ENCODE data around the gene OR7C1.

OR7C1 gene

DNA sequence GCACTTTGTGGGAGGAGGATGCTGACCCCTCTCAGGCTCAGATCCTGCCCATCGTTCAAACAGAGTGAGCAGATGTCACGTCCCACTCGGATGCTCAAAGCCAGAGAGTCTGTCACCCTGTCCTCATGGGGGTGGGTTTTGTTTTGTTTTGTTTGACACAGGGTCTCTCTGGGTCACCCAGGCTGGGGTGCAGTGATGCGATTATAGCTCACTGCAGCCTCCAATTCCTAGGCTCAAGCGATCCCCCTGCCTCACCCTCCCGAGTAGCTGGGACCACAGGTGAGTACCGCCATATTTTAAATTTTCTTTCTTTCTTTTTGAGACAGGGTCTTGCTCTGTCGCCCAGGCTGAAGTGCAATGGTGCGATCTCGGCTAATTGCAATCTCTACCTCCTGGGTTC, 60.6 kb downstream of the OR7C1 start:
- no peak for TF ChIP-seq REST (IDR thresholded peaks at IDR 0.05; ENCODE audit: insufficient read depth in 1 of 2, low read depth in 2 of 2, low read length in 2 of 2)
- TF ChIP-seq POLR2AphosphoS5 (IDR thresholded peaks at IDR 0.05; ENCODE audit: low read depth, low read length), result no peak
- TF ChIP-seq FOXP2 (optimal IDR thresholded peaks at IDR 0.05; ENCODE audit: borderline replicate concordance, extremely low read depth, extremely low read length, insufficient read depth), result no peak
- TF ChIP-seq TAF1 (IDR thresholded peaks at IDR 0.05; ENCODE audit: borderline replicate concordance, insufficient read depth, low read length), result no peak
- TF ChIP-seq SIN3A (IDR thresholded peaks at IDR 0.05; ENCODE audit: borderline replicate concordance, insufficient read depth, low read length), result no peak

DNA sequence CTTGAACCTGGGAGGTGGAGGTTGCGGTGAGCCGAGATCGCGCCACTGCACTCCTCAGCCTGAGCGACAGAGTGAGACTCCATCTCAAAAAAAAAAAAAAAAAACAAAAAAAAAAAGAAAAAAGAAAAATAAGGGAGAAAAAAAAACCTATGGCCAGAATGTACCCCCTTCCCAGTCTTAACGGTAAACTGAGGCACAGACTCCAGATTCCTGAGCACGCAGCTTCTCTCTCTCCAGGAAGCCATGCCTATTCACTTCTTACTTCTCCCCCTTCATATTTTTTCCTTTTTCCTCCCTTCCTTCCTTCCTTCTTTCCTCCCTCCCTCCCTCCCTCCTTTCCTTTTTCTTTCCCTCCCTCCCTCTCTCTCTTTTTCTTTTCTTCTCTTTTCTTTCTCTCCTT, 62.0 kb downstream of the OR7C1 start:
- no peak for TF ChIP-seq FOXP2 (optimal IDR thresholded peaks at IDR 0.05; ENCODE audit: borderline replicate concordance, extremely low read depth, extremely low read length, insufficient read depth)
- no peak for TF ChIP-seq REST (IDR thresholded peaks at IDR 0.05; ENCODE audit: insufficient read depth in 1 of 2, low read depth in 2 of 2, low read length in 2 of 2)
- TF ChIP-seq POLR2AphosphoS5 (IDR thresholded peaks at IDR 0.05; ENCODE audit: low read depth, low read length), result no peak
- no peak for TF ChIP-seq SIN3A (IDR thresholded peaks at IDR 0.05; ENCODE audit: borderline replicate concordance, insufficient read depth, low read length)
- TF ChIP-seq TAF1 (IDR thresholded peaks at IDR 0.05; ENCODE audit: borderline replicate concordance, insufficient read depth, low read length), result no peak

DNA sequence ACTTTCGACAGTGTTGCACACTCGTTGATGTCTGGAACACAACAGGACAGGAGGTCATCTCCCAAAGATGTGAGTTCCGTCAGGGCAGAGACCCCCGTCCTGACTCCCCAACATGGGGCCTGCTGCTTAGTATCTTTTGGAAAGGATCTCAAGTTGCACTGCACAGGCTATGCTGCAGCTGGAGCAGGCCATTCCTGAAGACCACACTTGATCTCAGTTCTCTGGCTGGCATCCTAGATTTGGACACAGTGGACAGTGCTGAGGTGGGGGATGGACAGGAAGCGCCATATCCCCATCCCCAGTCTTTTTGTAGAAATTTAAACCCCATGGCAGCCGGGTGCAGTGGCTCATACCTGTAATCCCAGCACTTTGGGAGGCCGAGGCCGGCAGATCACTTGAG, 62.5 kb downstream of the OR7C1 start:
- no peak for TF ChIP-seq POLR2AphosphoS5 (IDR thresholded peaks at IDR 0.05; ENCODE audit: low read depth, low read length)
- no peak for TF ChIP-seq TAF1 (IDR thresholded peaks at IDR 0.05; ENCODE audit: borderline replicate concordance, insufficient read depth, low read length)

DNA sequence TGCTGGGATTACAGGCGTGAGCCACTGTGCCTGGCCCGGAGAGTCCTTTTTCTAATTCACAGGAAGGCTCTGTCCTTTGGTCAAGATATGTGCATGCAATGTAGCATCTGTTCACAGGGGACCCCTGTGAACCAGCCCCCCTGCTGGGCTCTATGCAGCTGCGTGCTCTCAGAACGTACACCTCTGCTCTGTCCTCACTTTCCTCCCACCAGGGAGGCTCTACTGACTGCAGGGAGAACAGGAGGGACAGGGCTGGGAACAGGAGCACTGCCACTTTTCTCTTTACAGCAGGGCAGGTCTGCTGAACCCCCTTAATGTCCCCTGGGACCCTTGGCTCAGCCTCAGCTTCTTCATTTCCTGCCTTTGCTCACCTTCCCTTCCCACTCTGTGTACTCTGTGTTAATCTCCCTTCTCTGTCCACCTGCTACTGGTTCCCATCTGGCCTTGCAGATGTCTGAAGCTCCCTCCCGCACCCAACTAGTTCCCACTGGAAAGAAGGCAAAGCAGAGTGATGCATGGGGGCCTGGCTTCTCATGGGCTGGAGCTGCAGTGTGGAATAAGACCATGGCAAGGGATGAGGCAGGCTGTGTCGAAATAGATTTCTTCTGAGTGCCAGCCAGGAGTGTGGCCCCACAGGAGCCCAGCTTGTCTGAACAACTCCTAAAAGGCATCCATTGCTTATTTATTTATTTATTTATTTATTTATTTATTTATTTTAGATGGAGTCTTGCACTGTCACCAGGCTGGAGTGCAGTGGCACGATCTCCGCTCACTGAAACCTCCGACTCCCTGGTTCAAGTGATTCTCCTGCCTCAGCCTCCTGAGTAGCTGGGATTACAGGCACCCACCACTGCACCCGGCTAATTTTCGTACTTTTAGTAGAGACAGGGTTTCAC, 63.8 kb downstream of the OR7C1 start:
- TF ChIP-seq POLR2AphosphoS5 (IDR thresholded peaks at IDR 0.05; ENCODE audit: low read depth, low read length), result no peak
- TF ChIP-seq TAF1 (IDR thresholded peaks at IDR 0.05; ENCODE audit: borderline replicate concordance, insufficient read depth, low read length), result no peak
- TF ChIP-seq SIN3A (IDR thresholded peaks at IDR 0.05; ENCODE audit: borderline replicate concordance, insufficient read depth, low read length), result no peak
- no peak for TF ChIP-seq FOXP2 (optimal IDR thresholded peaks at IDR 0.05; ENCODE audit: borderline replicate concordance, extremely low read depth, extremely low read length, insufficient read depth)
- no peak for TF ChIP-seq REST (IDR thresholded peaks at IDR 0.05; ENCODE audit: insufficient read depth in 1 of 2, low read depth in 2 of 2, low read length in 2 of 2)

GRCh38 chr19:14770136-14770535, 64.8 kb downstream of the OR7C1 start:
- TF ChIP-seq TAF1 (IDR thresholded peaks at IDR 0.05; ENCODE audit: borderline replicate concordance, insufficient read depth, low read length) (no peak), POLR2AphosphoS5 (IDR thresholded peaks at IDR 0.05; ENCODE audit: low read depth, low read length) (no peak), FOXP2 (optimal IDR thresholded peaks at IDR 0.05; ENCODE audit: borderline replicate concordance, extremely low read depth, extremely low read length, insufficient read depth) (no peak), SIN3A (IDR thresholded peaks at IDR 0.05; ENCODE audit: borderline replicate concordance, insufficient read depth, low read length) (no peak), REST (IDR thresholded peaks at IDR 0.05; ENCODE audit: insufficient read depth in 1 of 2, low read depth in 2 of 2, low read length in 2 of 2) (no peak)
